ENCODE data around the gene OSCP1. TPM values are rescaled to one million over a fixed set of nuclear protein-coding genes. Genes with fewer than 3 reads are reported as not detected.

The OSCP1 gene
- total RNA-seq, 1 experiment from 2014 or later = 5.7 TPM

DNA sequence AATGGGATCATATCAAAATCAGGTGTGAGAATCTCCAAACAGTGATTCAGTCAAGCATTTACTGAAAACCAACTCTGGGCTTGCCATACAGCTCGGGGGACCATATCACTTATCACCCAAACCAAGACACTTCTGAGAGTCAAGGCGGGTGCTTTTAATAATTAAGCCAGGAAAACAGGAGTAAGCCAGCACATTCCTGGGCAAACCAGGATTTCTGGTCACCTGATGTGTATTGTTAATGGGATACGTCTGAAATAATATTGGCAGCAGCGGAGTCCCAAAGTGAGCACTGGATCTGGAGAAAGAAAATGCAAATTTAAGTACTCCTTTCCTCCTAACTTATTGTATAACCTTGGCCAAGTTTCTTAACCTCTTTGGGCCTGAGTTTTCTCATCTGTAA lies 17.6 kb downstream of the OSCP1 start:
- no peak for DNase-seq (ENCODE audit: low spot score)
- BruUV-seq (replicated peaks) = no TSS peak
- Histone ChIP-seq H3K36me3 (ENCODE audit: insufficient read depth, low read length, poor library complexity, severe bottlenecking) (no peaks in the 10 kb centered on the region), H3K9me3 (ENCODE audit: low read depth, low read length, poor library complexity, severe bottlenecking) (no peaks in the 10 kb centered on the region), H3K27ac (ENCODE audit: low read depth, low read length, poor library complexity, severe bottlenecking) (no peak overlapping the region), H3K27me3 (replicated peaks; ENCODE audit: insufficient read depth, low read depth, low read length, poor library complexity) (no peaks in the 10 kb centered on the region), H3K4me3 (ENCODE audit: low read depth, low read length, poor library complexity, severe bottlenecking) (no peak overlapping the region), H3K4me1 (ENCODE audit: insufficient read depth, low read length, poor library complexity, severe bottlenecking) (no peaks in the 10 kb centered on the region)
- intact Hi-C loops (cut with micrococcal nuclease; ENCODE audit: unreplicated experiment) = no loop called here
- CTCF ChIA-PET = no interaction called here
- TF ChIP-seq, protein P1, sequence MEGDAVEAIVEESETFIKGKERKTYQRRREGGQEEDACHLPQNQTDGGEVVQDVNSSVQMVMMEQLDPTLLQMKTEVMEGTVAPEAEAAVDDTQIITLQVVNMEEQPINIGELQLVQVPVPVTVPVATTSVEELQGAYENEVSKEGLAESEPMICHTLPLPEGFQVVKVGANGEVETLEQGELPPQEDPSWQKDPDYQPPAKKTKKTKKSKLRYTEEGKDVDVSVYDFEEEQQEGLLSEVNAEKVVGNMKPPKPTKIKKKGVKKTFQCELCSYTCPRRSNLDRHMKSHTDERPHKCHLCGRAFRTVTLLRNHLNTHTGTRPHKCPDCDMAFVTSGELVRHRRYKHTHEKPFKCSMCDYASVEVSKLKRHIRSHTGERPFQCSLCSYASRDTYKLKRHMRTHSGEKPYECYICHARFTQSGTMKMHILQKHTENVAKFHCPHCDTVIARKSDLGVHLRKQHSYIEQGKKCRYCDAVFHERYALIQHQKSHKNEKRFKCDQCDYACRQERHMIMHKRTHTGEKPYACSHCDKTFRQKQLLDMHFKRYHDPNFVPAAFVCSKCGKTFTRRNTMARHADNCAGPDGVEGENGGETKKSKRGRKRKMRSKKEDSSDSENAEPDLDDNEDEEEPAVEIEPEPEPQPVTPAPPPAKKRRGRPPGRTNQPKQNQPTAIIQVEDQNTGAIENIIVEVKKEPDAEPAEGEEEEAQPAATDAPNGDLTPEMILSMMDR (conservative IDR thresholded peaks at IDR 0.05; ENCODE audit: low read depth, low read length) = no peak
- TF ChIP-seq EZH2 (IDR thresholded peaks at IDR 0.05; ENCODE audit: borderline replicate concordance, low read depth, low read length, poor library complexity, severe bottlenecking) = no peak
- POLR2A ChIA-PET (ENCODE audit: low non-redundant PET) = no interaction called here

DNA sequence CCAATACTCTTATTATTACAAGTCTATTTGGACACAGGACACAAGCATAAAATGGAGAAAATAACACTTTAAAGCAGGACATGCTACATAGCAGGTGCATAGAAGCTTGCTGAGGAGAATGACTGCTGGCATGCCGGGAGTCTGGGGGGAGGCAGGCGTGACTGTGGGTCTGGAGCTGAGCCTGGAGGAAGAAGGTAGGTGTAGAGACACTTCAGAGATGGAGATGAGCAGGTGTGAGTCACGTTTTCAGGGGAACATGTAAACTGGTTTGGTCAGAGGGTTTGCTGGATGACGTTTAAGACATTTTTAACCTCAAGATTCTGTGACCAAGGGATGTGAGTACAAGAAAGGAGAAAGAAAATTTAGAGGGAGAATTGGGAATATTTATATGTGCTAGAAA lies 24.5 kb downstream of the OSCP1 start:
- no peaks in the 10 kb centered on the region for H3K9me3 ChIP-seq (ENCODE audit: low read depth, low read length, poor library complexity, severe bottlenecking)
- no peak overlapping the region for H3K4me3 ChIP-seq (ENCODE audit: low read depth, low read length, poor library complexity, severe bottlenecking)
- intact Hi-C loops (cut with micrococcal nuclease; ENCODE audit: unreplicated experiment) = loop anchor here (10.0 kb wide), 1 partner anchor 121 kb away; the partner anchor contains the start of gene SH3D21
- no peaks in the 10 kb centered on the region for H3K4me1 ChIP-seq (ENCODE audit: insufficient read depth, low read length, poor library complexity, severe bottlenecking)
- no peak for TF ChIP-seq EZH2 (IDR thresholded peaks at IDR 0.05; ENCODE audit: borderline replicate concordance, low read depth, low read length, poor library complexity, severe bottlenecking)
- TF ChIP-seq, protein P1 (conservative IDR thresholded peaks at IDR 0.05; ENCODE audit: low read depth, low read length) = no peak
- ChIA-PET CTCF (no interaction called here), POLR2A (ENCODE audit: low non-redundant PET) (no interaction called here)
- no TSS peak for BruUV-seq (replicated peaks)
- H3K27me3 ChIP-seq (replicated peaks; ENCODE audit: insufficient read depth, low read depth, low read length, poor library complexity) = no peaks in the 10 kb centered on the region
- no peak overlapping the region for H3K27ac ChIP-seq (ENCODE audit: low read depth, low read length, poor library complexity, severe bottlenecking)
- no peaks in the 10 kb centered on the region for H3K36me3 ChIP-seq (ENCODE audit: insufficient read depth, low read length, poor library complexity, severe bottlenecking)
- no peak for DNase-seq (ENCODE audit: low spot score)

DNA sequence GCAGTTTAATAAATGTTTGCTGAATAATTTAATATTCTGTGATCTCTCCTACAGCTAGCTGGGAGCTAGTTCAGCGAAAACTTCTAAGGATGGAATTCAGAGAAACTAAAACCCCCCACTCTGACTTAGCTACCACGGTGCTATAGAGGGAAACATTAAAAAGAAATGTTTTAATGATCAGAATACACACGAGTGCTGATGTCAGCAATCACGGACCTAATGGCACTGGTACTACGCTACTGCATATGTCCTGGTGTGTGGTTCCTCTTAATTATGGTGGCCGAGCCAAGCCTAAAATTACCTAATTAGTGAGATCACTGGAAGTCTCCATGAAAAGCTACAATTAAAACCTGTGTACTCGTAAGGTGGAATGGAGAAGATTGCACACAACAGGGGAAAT lies 28.6 kb downstream of the OSCP1 start:
- POLR2A ChIA-PET (ENCODE audit: low non-redundant PET) = no interaction called here
- no peak for DNase-seq (ENCODE audit: low spot score)
- Histone ChIP-seq H3K4me1 (ENCODE audit: insufficient read depth, low read length, poor library complexity, severe bottlenecking) (peaks cover 5% of the 10 kb centered on the region), H3K9me3 (ENCODE audit: low read depth, low read length, poor library complexity, severe bottlenecking) (no peaks in the 10 kb centered on the region), H3K4me3 (ENCODE audit: low read depth, low read length, poor library complexity, severe bottlenecking) (no peak overlapping the region), H3K27ac (ENCODE audit: low read depth, low read length, poor library complexity, severe bottlenecking) (no peak overlapping the region), H3K27me3 (replicated peaks; ENCODE audit: insufficient read depth, low read depth, low read length, poor library complexity) (no peaks in the 10 kb centered on the region), H3K36me3 (ENCODE audit: insufficient read depth, low read length, poor library complexity, severe bottlenecking) (no peaks in the 10 kb centered on the region)
- no TSS peak for BruUV-seq (replicated peaks)
- intact Hi-C loops (cut with micrococcal nuclease; ENCODE audit: unreplicated experiment) = loop anchor here (2.0 to 10.0 kb wide), 3 partner anchors 79 to 271 kb away; partner anchors contain the start of gene SH3D21
- TF ChIP-seq, protein P1 (conservative IDR thresholded peaks at IDR 0.05; ENCODE audit: low read depth, low read length) = no peak
- no peak for TF ChIP-seq EZH2 (IDR thresholded peaks at IDR 0.05; ENCODE audit: borderline replicate concordance, low read depth, low read length, poor library complexity, severe bottlenecking)
- CTCF ChIA-PET = no interaction called here
